ENCODE results near the gene DUOX2.

DNA sequence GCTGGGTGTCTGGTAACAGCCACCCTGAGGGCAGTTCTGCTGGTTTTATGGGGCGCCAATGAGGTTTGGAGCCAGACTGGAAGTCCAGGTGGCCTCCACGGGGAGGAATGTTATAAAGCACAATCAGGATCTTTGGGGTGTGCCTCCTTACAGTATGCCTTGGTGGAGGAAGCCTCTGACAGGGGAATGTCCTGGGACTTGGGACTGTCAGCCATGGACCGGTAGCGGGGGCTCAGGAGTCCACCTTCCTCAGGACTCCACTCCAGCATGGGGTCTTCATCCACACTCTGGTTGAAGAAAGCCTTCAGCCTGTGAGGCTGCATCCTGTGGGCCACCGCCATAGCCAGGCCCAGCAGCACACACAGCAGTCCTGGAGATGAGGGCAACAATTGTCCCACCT, 5.0 kb upstream of the DUOX2 start:
- TF ChIP-seq EZH2 (IDR thresholded peaks at IDR 0.05; ENCODE audit: low read depth) = no peak
- TF ChIP-seq, protein P1, sequence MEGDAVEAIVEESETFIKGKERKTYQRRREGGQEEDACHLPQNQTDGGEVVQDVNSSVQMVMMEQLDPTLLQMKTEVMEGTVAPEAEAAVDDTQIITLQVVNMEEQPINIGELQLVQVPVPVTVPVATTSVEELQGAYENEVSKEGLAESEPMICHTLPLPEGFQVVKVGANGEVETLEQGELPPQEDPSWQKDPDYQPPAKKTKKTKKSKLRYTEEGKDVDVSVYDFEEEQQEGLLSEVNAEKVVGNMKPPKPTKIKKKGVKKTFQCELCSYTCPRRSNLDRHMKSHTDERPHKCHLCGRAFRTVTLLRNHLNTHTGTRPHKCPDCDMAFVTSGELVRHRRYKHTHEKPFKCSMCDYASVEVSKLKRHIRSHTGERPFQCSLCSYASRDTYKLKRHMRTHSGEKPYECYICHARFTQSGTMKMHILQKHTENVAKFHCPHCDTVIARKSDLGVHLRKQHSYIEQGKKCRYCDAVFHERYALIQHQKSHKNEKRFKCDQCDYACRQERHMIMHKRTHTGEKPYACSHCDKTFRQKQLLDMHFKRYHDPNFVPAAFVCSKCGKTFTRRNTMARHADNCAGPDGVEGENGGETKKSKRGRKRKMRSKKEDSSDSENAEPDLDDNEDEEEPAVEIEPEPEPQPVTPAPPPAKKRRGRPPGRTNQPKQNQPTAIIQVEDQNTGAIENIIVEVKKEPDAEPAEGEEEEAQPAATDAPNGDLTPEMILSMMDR (conservative IDR thresholded peaks at IDR 0.05) = no peak
